ENCODE data around the gene BLVRA. TPM values are rescaled to one million over a fixed set of nuclear protein-coding genes. Genes with fewer than 3 reads are reported as not detected.
"Not testable (repeated sequence)": the region's sequence is repeated elsewhere in the genome, so short reads cannot be mapped to it uniquely, and the experiment has no call there.

BLVRA gene
- 8.6 and 19.3 TPM in 2 replicates for total RNA-seq (ENCODE audit: low replicate concordance)
- long read RNA-seq, transcript BLVRA-201 (8 exons, 1,071 nt): major isoform, 25 of 31 reads
- long read RNA-seq, partial matches to known transcripts: 4 of 31 reads
- long read RNA-seq, other reads (novel, unspliced or antisense): 1 of 31 reads

DNA sequence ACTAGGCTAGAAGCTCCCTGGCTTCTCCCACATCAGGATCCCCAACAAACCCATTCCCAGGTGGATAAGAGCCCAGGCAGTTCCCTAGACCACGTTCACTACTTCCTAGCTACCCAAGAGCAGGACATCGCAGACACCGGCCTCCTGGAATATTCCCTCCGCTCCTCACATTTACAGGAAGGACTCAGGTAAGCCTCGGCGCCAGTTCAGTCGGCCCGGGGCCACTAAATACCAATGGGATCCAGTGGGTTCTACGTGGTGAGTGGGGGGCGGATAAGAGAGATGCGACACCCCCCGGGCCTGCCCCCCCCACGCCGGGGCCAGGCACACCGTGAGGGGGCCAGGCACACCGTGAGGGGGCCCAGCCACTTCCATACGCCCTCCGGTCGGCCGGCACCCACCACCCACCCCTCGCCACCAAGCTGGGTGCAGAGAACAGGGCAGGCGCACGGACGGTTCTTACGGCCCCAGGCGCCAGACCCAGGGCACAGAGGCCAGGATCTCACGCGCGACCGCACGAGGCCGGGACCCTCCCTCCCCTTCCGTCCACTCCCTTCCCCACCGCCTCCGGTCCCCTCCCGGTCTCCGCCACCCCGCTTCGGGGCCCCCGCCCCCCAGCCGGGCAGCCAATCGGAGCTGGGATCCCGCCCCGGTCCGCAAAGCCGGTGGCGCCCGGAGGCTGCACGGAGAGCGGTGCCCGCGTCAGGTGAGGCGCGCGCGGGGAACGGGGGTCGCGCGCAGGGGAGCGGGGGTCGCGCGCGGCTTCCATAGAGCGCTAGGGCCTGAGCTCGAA is at the start of gene BLVRA:
BLVRA (plus strand) TSS at position 652 of the 793 bp plus-strand sequence. CDS start 12,479 bp downstream, outside the sequence.
- Mint-ChIP-seq H3K9me3 (no peaks in the 10 kb centered on the region), H3K27me3 (peaks cover 38% of the 10 kb centered on the region), H3K4me1 (ENCODE audit: unreplicated experiment) (peaks cover 5% of the 10 kb centered on the region), H3K4me3 (peak within 1 kb of the TSS; percentile 88), H3K36me3 (no peaks in the 10 kb centered on the region), H3K27ac (peak within 1 kb of the TSS; percentile 65)
- DNase-seq (ENCODE audit: extremely low spot score, unreplicated experiment): peak; percentile 80
- peak; percentile 4 for TF ChIP-seq CTCF (conservative IDR thresholded peaks at IDR 0.05)

GRCh38 chr7:43711503-43711902 is 47.0 kb upstream of the BLVRA start:
- H3K9me3 Mint-ChIP-seq: peaks cover 6% of the 10 kb centered on the region
- peaks cover 14% of the 10 kb centered on the region for H3K4me1 Mint-ChIP-seq (ENCODE audit: unreplicated experiment)
- DNase-seq (ENCODE audit: extremely low spot score, unreplicated experiment): no peak

DNA sequence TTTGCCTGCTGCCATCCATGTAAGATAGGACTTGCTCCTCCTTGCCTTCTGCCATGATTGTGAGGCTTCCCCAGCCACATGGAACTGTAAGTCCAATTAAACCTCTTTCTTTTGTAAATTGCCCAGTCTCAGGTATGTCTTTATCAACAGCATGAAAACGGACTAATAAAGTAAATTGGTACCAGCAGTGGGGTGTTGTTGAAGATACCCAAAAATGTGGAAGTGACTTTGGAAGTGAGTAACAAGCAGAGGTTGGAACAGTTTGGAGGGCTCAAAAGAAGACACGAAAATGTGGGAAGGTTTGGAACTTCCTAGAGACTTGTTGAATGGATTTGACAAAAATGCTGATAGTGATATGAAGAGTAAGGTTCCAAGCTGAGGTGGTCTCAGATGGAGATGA is 42.5 kb upstream of the BLVRA start:
- H3K27ac Mint-ChIP-seq; DNase-seq (ENCODE audit: extremely low spot score, unreplicated experiment); H3K4me3 Mint-ChIP-seq; H3K9me3 Mint-ChIP-seq; H3K27me3 Mint-ChIP-seq: not testable (repeated sequence)
- Mint-ChIP-seq H3K36me3 (peaks cover 35% of the 10 kb centered on the region), H3K4me1 (ENCODE audit: unreplicated experiment) (peaks cover 10% of the 10 kb centered on the region)

More at GRCh38 chr7:43711503-43711902, 47.0 kb upstream of the BLVRA start:
- Mint-ChIP-seq H3K36me3 (peaks cover 42% of the 10 kb centered on the region), H3K27me3 (no peaks in the 10 kb centered on the region), H3K4me3 (no peak overlapping the region), H3K27ac (no peak overlapping the region)
- TF ChIP-seq CTCF (conservative IDR thresholded peaks at IDR 0.05): no peak

GRCh38 chr7:43716598-43716997 is 41.9 kb upstream of the BLVRA start:
- H3K36me3 Mint-ChIP-seq: peaks cover 32% of the 10 kb centered on the region
- peaks cover 9% of the 10 kb centered on the region for H3K9me3 Mint-ChIP-seq

GRCh38 chr7:43721193-43721806 is 37.2 kb upstream of the BLVRA start:
- DNase-seq (ENCODE audit: extremely low spot score, unreplicated experiment): no peak
- TF ChIP-seq CTCF (conservative IDR thresholded peaks at IDR 0.05): peak; percentile 85
- H3K4me3 Mint-ChIP-seq: no peak overlapping the region
- H3K27me3 Mint-ChIP-seq: no peaks in the 10 kb centered on the region
- H3K27ac Mint-ChIP-seq: no peak overlapping the region
- H3K36me3 Mint-ChIP-seq: peaks cover 19% of the 10 kb centered on the region
- H3K9me3 Mint-ChIP-seq: peaks cover 9% of the 10 kb centered on the region
- peaks cover 15% of the 10 kb centered on the region for H3K4me1 Mint-ChIP-seq (ENCODE audit: unreplicated experiment)

More at GRCh38 chr7:43716598-43716997, 41.9 kb upstream of the BLVRA start:
- H3K4me1 Mint-ChIP-seq (ENCODE audit: unreplicated experiment): peaks cover 11% of the 10 kb centered on the region
- TF ChIP-seq CTCF (conservative IDR thresholded peaks at IDR 0.05): no peak
- H3K27ac Mint-ChIP-seq: no peak overlapping the region
- DNase-seq (ENCODE audit: extremely low spot score, unreplicated experiment): no peak
- H3K27me3 Mint-ChIP-seq: no peaks in the 10 kb centered on the region
- no peak overlapping the region for H3K4me3 Mint-ChIP-seq

DNA sequence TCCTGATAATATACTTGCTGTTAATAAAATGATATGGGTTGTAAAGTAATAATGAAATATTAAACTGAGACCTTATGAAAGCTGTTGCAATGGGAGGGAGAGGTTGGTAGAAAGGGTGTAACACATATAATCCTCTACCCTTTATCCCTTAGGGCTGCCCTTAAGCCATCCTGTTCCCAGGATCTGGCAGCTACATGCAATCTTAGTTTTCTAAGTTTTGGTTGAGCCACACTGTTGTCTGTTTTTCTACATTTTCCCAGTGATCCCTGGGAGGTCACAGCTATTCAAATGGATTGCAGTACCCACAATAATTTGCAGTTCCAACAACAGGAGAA is 35.5 kb upstream of the BLVRA start:
- Mint-ChIP-seq H3K36me3 (peaks cover 20% of the 10 kb centered on the region), H3K4me1 (ENCODE audit: unreplicated experiment) (peaks cover 30% of the 10 kb centered on the region), H3K9me3 (peaks cover under 1% of the 10 kb centered on the region), H3K27me3 (no peaks in the 10 kb centered on the region), H3K4me3 (no peak overlapping the region), H3K27ac (no peak overlapping the region)
- DNase-seq (ENCODE audit: extremely low spot score, unreplicated experiment): no peak
- no peak for TF ChIP-seq CTCF (conservative IDR thresholded peaks at IDR 0.05)

Data from type B pancreatic cell (in vitro differentiated cells).